Esophagus muscularis mucosa (tissue), 3 donors: ENCODE measurements around the gene NAXE.

ENCODE experiments used
- CTCF ChIP-seq, 3 experiments: fragments of 200-600 bp in 2 of 3; fragments of 450-650 bp in 1 of 3; sonication (generic) in 2 of 3; IDR thresholded peaks; one replicate each; pipeline ENCODE4 v1.5.1; 2017 to 2019; ENCODE audit warnings: antibody characterized with exemption in 3 of 3, mild to moderate bottlenecking in 2 of 3, moderate library complexity in 1 of 3
- POLR2A ChIP-seq: fragments of 450-650 bp; IDR thresholded peaks from one replicate; pipeline ENCODE4 v1.6.1; 2017; ENCODE audit warnings: antibody characterized with exemption, moderate library complexity, mild to moderate bottlenecking, low read depth
- POLR2AphosphoS5 ChIP-seq, 2 donors: sonication (generic); formaldehyde crosslinking; IDR thresholded peaks; one replicate each; pipeline ENCODE4 v1.6.1; 2017; ENCODE audit warnings: antibody characterized with exemption in 2 of 2

GRCh38 chr1:156551869-156552268 is 39.7 kb upstream of the NAXE start:
- TF ChIP-seq CTCF (IDR thresholded peaks at IDR 0.05) (no peak), POLR2AphosphoS5 (IDR thresholded peaks at IDR 0.05) (no peak), POLR2A (no peak)
